Measurements from ENCODE around the gene KMT2C.

GRCh38 chr7:152436111-152436930, 518 bp upstream of the KMT2C start:
- no peak for TF ChIP-seq CTCF (IDR thresholded peaks at IDR 0.05; ENCODE audit: poor library complexity, severe bottlenecking)
- TF ChIP-seq EZH2 (IDR thresholded peaks at IDR 0.05; ENCODE audit: borderline replicate concordance, insufficient read depth, low read length, poor library complexity, severe bottlenecking) = no peak
- peak; percentile 60 for TF ChIP-seq TAF1 (IDR thresholded peaks at IDR 0.05; ENCODE audit: low read depth)
